ENCODE data around the gene FHL2.

Gene FHL2

GRCh38 chr2:105421053-105421452, 22.2 kb upstream of the FHL2 start:
- no peak for DNase-seq

GRCh38 chr2:105418522-105418921, 19.7 kb upstream of the FHL2 start:
- no peak for DNase-seq

- no peak for DNase-seq
Observed at GRCh38 chr2:105417857-105418436, 19.1 kb upstream of the FHL2 start.

GRCh38 chr2:105416156-105416555, 17.3 kb upstream of the FHL2 start:
- DNase-seq: no peak

- DNase-seq: no peak
Observed at GRCh38 chr2:105415007-105415406, 16.2 kb upstream of the FHL2 start.

GRCh38 chr2:105413206-105413605, 14.4 kb upstream of the FHL2 start:
- DNase-seq: no peak

- DNase-seq: no peak
Observed at GRCh38 chr2:105412584-105412983, 13.7 kb upstream of the FHL2 start.

- no peak for DNase-seq
Observed at GRCh38 chr2:105411720-105412407, 13.0 kb upstream of the FHL2 start.

- DNase-seq: no peak
Observed at GRCh38 chr2:105410554-105410953, 11.7 kb upstream of the FHL2 start.

GRCh38 chr2:105409717-105410116, 10.9 kb upstream of the FHL2 start:
- DNase-seq: peak; percentile 40

- no peak for DNase-seq
Observed at GRCh38 chr2:105407946-105408743, 9.3 kb upstream of the FHL2 start.

GRCh38 chr2:105406221-105406620, 7.4 kb upstream of the FHL2 start:
- no peak for DNase-seq

GRCh38 chr2:105405291-105405690, 6.4 kb upstream of the FHL2 start:
- DNase-seq: no peak

- no peak for DNase-seq
Observed at GRCh38 chr2:105404736-105405135, 5.9 kb upstream of the FHL2 start.

GRCh38 chr2:105403783-105404698, 5.2 kb upstream of the FHL2 start:
- DNase-seq: peak; percentile 54

- DNase-seq: no peak
Observed at GRCh38 chr2:105403241-105403782, 4.5 kb upstream of the FHL2 start.

GRCh38 chr2:105402809-105403208, 4.0 kb upstream of the FHL2 start:
- no peak for DNase-seq

- no peak for DNase-seq
Observed at GRCh38 chr2:105401867-105402266, 3.0 kb upstream of the FHL2 start.

GRCh38 chr2:105400138-105400540, 1.3 kb upstream of the FHL2 start:
- no peak for DNase-seq

GRCh38 chr2:105399207-105399861, 483 bp upstream of the FHL2 start:
- DNase-seq: no peak

- DNase-seq: no peak
Observed at GRCh38 chr2:105397953-105398335, 907 bp downstream of the FHL2 start.

- no peak for DNase-seq
Observed at GRCh38 chr2:105397025-105397722, 1.7 kb downstream of the FHL2 start.

All from NCI-H1105 (cell line).